AG10803 (cell line): Measurements from ENCODE around the gene CRB2.

ENCODE experiments used
- DNase-seq: peaks from one replicate; pipeline ENCODE4 v3.0.0; 2010; ENCODE audit warnings: low read depth
- H3K4me3 ChIP-seq: 2 replicates; pipeline ENCODE4 v1.5.1; 2011; ENCODE audit warnings: mild to moderate bottlenecking, low read length, control low read depth
- TF ChIP-seq, protein P1 (sequence below): conservative IDR thresholded peaks from 2 replicates; pipeline ENCODE4 v1.5.1; 2011; ENCODE audit warnings: mild to moderate bottlenecking, low read length, control low read depth, inconsistent platforms

The CRB2 gene

DNA sequence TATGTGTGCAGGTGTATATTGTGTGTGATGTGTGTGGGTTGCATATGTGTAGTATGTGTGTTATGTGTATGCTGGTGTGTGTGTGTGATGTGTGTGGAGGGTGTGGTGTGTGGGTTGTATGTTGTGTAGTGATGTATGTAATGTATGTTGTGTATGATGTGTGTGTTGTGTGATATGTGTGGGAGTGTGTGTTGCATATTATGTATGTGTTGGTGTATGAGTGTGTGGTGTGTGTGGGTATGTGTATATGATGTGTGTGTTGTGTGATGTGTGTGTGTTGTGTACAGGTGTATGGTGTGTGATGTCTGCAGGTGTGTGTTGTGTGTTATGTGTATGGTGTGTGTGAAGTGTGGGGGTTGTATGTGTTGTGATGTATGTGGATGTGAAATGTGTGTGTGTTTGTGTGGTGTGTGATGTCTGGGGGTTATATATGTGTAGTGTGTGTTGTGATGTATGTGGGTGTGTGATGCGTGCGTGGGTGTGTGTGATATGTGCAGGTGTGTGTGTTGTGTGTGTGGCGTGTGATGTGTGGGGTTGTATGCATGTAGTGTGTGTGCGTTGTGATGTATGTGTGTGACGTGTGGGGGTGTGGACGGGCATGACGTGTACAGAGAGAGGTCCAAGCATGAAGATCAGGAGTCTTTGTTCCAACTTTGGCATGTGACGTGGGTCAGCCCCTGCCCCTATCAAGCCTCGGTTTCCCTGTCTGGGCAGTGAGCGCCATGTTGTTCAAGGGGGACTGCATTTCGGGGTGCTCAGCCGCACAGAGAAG lies 8.5 kb upstream of the CRB2 start:
- DNase-seq: no peak
- no peak overlapping the region for H3K4me3 ChIP-seq
- TF ChIP-seq, protein P1, sequence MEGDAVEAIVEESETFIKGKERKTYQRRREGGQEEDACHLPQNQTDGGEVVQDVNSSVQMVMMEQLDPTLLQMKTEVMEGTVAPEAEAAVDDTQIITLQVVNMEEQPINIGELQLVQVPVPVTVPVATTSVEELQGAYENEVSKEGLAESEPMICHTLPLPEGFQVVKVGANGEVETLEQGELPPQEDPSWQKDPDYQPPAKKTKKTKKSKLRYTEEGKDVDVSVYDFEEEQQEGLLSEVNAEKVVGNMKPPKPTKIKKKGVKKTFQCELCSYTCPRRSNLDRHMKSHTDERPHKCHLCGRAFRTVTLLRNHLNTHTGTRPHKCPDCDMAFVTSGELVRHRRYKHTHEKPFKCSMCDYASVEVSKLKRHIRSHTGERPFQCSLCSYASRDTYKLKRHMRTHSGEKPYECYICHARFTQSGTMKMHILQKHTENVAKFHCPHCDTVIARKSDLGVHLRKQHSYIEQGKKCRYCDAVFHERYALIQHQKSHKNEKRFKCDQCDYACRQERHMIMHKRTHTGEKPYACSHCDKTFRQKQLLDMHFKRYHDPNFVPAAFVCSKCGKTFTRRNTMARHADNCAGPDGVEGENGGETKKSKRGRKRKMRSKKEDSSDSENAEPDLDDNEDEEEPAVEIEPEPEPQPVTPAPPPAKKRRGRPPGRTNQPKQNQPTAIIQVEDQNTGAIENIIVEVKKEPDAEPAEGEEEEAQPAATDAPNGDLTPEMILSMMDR: no peak

DNA sequence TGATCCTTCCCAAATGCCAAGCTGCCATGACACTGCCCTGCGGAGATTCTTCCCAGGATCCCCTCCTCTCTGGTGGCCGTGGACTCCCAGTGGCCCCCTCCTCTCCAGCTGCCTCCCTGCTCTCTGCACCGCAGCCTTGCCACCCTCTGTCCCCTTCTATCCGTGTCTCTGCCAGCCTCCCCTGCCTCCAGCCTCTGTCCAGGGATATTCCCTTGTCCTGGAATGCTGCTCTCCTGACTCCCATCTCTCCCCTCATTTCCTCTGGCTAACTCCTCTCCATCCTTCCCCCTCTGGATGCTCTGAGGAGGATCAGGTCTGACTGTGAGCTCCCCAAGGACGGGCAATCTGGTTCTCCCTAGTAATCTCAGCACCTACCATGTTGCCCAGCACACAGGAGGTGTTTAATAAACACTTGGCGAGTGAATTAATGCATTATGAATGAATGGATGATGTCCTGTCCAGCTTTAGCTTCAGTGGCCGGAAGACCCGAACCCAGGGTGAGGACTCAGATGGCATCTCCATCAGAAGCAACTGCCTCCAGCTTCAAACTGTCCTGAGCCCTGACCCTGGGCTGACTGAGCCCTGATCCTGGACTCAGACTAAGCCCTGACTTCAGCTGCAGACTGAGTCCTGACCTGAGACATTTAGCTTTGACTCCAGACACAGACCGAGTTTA lies 7.5 kb upstream of the CRB2 start:
- no peak for DNase-seq
- TF ChIP-seq, protein P1: no peak
- no peak overlapping the region for H3K4me3 ChIP-seq

DNA sequence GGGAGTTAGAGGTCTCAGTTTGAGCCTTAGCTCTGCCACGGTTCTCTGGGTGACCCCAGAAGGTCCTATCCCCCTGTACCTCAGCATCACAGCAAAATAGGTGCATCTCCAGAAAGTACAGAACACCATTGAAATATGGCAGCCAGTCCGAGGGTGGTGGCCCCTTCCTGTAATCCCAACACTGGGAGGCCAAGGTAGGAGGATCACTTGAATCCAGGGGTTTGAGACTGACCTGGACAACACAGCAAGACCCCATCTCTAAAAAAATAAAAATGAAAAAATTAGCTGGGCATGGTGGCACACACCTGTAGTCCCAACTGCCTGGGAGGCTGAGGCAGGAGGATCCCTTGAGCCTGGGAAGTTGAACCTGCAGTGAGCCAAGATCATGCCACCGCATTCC lies 7.0 kb upstream of the CRB2 start:
- no peak overlapping the region for H3K4me3 ChIP-seq
- no peak for DNase-seq
- TF ChIP-seq, protein P1: no peak

DNA sequence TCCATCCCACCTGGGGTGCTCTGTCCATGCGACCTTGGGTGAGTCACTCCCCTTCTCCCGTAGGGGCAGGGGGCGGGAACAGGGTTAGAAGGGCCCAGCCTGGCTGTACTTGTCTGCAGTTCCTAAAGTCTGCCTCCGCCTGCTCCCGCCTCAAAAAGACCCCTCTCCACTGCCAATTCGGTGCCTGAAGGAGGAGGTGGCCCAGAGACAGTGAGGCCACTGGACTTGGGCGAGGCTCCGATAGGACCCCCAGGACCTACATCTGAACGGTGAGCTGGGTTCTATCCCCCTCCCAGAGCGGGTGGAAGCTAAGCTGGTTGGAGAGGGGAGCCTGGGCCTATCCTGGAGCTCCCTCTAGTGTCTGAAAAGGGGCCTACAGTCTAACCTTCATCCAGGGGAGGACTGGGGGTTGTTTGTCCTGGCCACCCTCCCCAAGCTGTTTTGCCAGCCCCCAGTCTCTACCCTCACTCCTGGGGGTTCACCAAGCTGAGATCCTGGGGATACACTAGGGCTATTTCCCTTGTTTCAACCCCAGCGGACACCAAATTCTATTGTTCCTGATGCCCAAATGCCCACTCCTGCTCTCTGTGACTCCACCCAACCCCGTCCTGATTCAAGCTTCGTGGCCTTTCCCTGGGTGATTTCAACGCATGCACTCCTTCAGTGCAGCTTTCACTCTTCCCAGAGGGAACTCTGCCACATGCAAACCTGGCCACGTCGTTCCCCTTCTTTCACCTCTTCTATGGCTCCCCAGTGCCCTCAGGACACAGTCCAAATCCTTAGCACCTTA lies 6.1 kb upstream of the CRB2 start:
- no peak overlapping the region for H3K4me3 ChIP-seq
- DNase-seq: peak; percentile 44
- TF ChIP-seq, protein P1: peak; percentile 97

DNA sequence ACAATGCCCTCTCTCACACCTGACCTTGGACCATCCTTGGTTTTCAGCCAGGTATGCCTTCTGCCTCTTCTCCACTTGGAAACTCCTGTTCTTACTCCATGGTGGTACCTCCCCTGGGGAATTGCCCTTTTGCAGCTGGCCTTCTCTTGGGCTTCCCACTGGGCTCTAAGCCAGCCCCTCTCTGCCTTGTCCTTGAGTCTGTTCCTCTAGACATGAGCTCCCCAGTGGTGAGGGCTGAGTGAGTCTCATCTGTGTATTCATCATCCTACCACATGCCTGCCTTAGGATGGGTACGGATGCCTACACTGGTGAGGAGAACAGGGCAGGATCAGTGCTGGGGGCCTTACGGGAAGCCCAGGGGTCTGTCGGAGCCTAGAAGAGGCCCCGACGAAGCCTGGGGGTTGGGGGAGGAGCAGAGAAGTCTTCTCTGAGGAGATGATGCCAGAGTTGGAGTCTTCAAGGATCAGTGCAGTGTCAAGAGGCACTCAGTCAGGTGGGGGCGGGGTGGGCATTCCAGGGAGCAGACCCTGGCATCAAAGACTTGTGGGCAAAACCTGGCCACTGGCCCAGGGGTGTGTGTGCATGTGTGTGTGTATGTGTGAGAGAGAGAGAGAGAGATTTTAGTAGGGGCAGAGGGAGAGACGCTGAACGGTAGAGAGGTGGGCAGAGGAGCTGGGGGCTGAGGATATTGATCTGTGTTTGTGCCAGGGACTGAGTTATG lies 5.2 kb upstream of the CRB2 start:
- DNase-seq: no peak
- TF ChIP-seq, protein P1: no peak
- no peak overlapping the region for H3K4me3 ChIP-seq

DNA sequence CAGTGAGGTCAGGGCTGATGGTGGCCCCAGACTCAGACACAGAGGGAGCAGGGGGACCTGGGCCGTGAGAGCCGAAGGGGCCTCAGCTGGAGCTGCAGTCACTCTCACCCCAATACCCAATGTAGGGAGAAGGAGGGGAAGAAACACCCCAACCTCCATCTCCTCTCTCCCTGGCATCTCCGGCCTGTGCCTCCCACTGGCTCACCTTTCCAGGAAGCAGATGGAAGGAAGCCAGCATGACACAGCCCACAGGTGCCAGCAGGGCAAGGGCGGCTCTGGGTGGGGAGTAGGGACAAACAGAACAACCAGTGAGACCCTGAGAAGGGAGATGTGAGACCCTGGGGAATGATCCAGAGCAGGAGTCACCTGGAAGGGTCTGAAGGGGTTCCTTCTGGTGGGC lies 3.0 kb upstream of the CRB2 start:
- H3K4me3 ChIP-seq: no peak overlapping the region
- DNase-seq: no peak
- TF ChIP-seq, protein P1: no peak
